Uterus (tissue), 4 donors: Measurements from ENCODE around the gene RASSF10. TPM values are rescaled to one million over a fixed set of nuclear protein-coding genes. Genes with fewer than 3 reads are reported as not detected.
A peak's percentile ranks its signal among the peaks of the same experiment; 100 is the strongest.

Experiments used
- DNase-seq, 2 donors: peaks; one replicate each; pipeline ENCODE4 v3.0.0-alpha.2; 2019 to 2020
- H3K27ac ChIP-seq, 2 donors: fragments of 200-600 bp; sonication (generic); 1 replicate in 1 of 2; 2 replicates in 1 of 2; pipeline ENCODE4 v1.5.1; 2016 to 2018
- H3K27me3 ChIP-seq, 2 donors: fragments of 200-600 bp; sonication (generic); one replicate each; pipeline ENCODE4 v1.5.1; 2018 to 2019; ENCODE audit warnings: control low read depth in 1 of 2
- H3K36me3 ChIP-seq, 2 donors: fragments of 200-600 bp; sonication (generic); one replicate each; pipeline ENCODE4 v1.5.1; 2019; ENCODE audit warnings: control low read depth in 1 of 2
- H3K4me1 ChIP-seq, 2 donors: fragments of 200-600 bp; sonication (generic); one replicate each; pipeline ENCODE4 v1.5.1; 2018 to 2019; ENCODE audit warnings: control low read depth in 1 of 2
- H3K4me3 ChIP-seq, 2 donors: fragments of 200-600 bp; sonication (generic); 1 replicate in 1 of 2; 2 replicates in 1 of 2; pipeline ENCODE4 v1.5.1; 2018 to 2019; ENCODE audit warnings: mild to moderate bottlenecking in 1 of 2
- H3K9me3 ChIP-seq, 2 donors: fragments of 200-600 bp; sonication (generic); one replicate each; pipeline ENCODE4 v1.5.1; 2019; ENCODE audit warnings: control low read depth in 1 of 2
- CTCF ChIP-seq, 4 experiments: fragments of 200-600 bp in 2 of 4; fragments of 450-650 bp in 2 of 4; sonication (generic) in 2 of 4; IDR thresholded peaks; one replicate each; pipeline ENCODE4 v1.5.1; 2016 to 2019; ENCODE audit warnings: antibody characterized with exemption in 4 of 4, mild to moderate bottlenecking in 2 of 4, moderate library complexity in 1 of 4
- POLR2A ChIP-seq, 2 donors: fragments of 450-650 bp; IDR thresholded peaks; one replicate each; pipeline ENCODE4 v1.6.1; 2016; ENCODE audit warnings: antibody characterized with exemption in 2 of 2, mild to moderate bottlenecking in 1 of 2, moderate library complexity in 1 of 2
- intact Hi-C: fragments of 100-400 bp; cut with DNase I; formaldehyde crosslinking; loops from one replicate; pipeline ENCODE4 v1.15.1; 2023; ENCODE audit warnings: low total_unique reads
- total RNA-seq, 4 donors: library from RNA; depleted of rRNA in 3 of 4; stranded (reverse); fragments of >200 nt in 3 of 4; gene quantifications; one replicate each; pipeline versions ENCODE4 v1.1.0 to v1.2.4, GENCODE V29; 2014 to 2023
- donor health status: DM: yes; HTN: yes; CAD: no.

RASSF10 gene
- total RNA-seq = 1 to 10 TPM in 1 of 4 donors, under 1 TPM in 1, not detected in 2; 0.27 to 5.8 TPM

- intact Hi-C loops = no loop called here
- no peak within 1 kb of the TSS for H3K27ac ChIP-seq
- H3K4me1 ChIP-seq = peaks cover 0 to 14% of the 10 kb centered on the region in 2 donors
- H3K4me3 ChIP-seq = peak within 1 kb of the TSS in 1 of 2 donors; percentile 10
- H3K36me3 ChIP-seq = no peaks in the 10 kb centered on the region
- peak in 1 of 2 donors; percentile 53 for TF ChIP-seq POLR2A (IDR thresholded peaks at IDR 0.05)
- no peak for TF ChIP-seq CTCF (IDR thresholded peaks at IDR 0.05)
- H3K27me3 ChIP-seq = peaks cover 3 to 32% of the 10 kb centered on the region in 2 donors
- H3K9me3 ChIP-seq = no peaks in the 10 kb centered on the region
- peak in 1 of 2 donors; percentile 25 for DNase-seq
Observed at GRCh38 chr11:13008625-13009475, at the start of gene RASSF10. TSS of gene RASSF10 (plus strand) at chr11:13009316. CDS start at chr11:13009577, 261 bp downstream.

GRCh38 chr11:12961615-12962014 lies 47.5 kb upstream of the RASSF10 start:
- Histone ChIP-seq H3K4me3 (no peak overlapping the region), H3K27ac (no peak overlapping the region), H3K9me3 (no peaks in the 10 kb centered on the region), H3K4me1 (no peaks in the 10 kb centered on the region), H3K36me3 (no peaks in the 10 kb centered on the region), H3K27me3 (no peaks in the 10 kb centered on the region)
- intact Hi-C loops = no loop called here
- no peak for TF ChIP-seq POLR2A (IDR thresholded peaks at IDR 0.05)
- TF ChIP-seq CTCF (IDR thresholded peaks at IDR 0.05) = no peak
- no peak for DNase-seq

- no peak overlapping the region for H3K4me3 ChIP-seq
- TF ChIP-seq POLR2A (IDR thresholded peaks at IDR 0.05) = no peak
- no peak for TF ChIP-seq CTCF (IDR thresholded peaks at IDR 0.05)
- intact Hi-C loops = no loop called here
- no peaks in the 10 kb centered on the region for H3K9me3 ChIP-seq
- H3K4me1 ChIP-seq = no peaks in the 10 kb centered on the region
- DNase-seq = no peak
- no peaks in the 10 kb centered on the region for H3K36me3 ChIP-seq
- H3K27me3 ChIP-seq = no peaks in the 10 kb centered on the region
- no peak overlapping the region for H3K27ac ChIP-seq
Observed at GRCh38 chr11:12962306-12962705, 46.8 kb upstream of the RASSF10 start.

GRCh38 chr11:12963051-12963450 lies 46.1 kb upstream of the RASSF10 start:
- Histone ChIP-seq H3K4me3 (no peak overlapping the region), H3K27ac (no peak overlapping the region), H3K4me1 (no peaks in the 10 kb centered on the region), H3K9me3 (no peaks in the 10 kb centered on the region), H3K36me3 (no peaks in the 10 kb centered on the region), H3K27me3 (no peaks in the 10 kb centered on the region)
- intact Hi-C loops = no loop called here
- DNase-seq = no peak
- TF ChIP-seq POLR2A (IDR thresholded peaks at IDR 0.05) (no peak), CTCF (IDR thresholded peaks at IDR 0.05) (no peak)

- H3K36me3 ChIP-seq = no peaks in the 10 kb centered on the region
- TF ChIP-seq POLR2A (IDR thresholded peaks at IDR 0.05) (no peak), CTCF (IDR thresholded peaks at IDR 0.05) (peak; percentile 65 to 71 (median 70))
- H3K4me3 ChIP-seq = no peak overlapping the region
- no peaks in the 10 kb centered on the region for H3K4me1 ChIP-seq
- no peak overlapping the region for H3K27ac ChIP-seq
- no peaks in the 10 kb centered on the region for H3K9me3 ChIP-seq
- intact Hi-C loops = no loop called here
- H3K27me3 ChIP-seq = no peaks in the 10 kb centered on the region
- DNase-seq = peak; percentile 43 to 55
Observed at GRCh38 chr11:12963792-12964536, 45.2 kb upstream of the RASSF10 start.
